Neural progenitor cell (in vitro differentiated cells): ENCODE measurements around the gene AGPS.

Experiments
- CTCF ChIP-seq: fragments of 200-600 bp; sonication (generic); IDR thresholded peaks from 2 replicates; pipeline ENCODE4 v1.5.1; 2017; ENCODE audit warnings: antibody characterized with exemption, mild to moderate bottlenecking
- EZH2 ChIP-seq: fragments of 200-600 bp; sonication (generic); IDR thresholded peaks from 2 replicates; pipeline ENCODE4 v1.6.1; 2017; ENCODE audit warnings: antibody characterized with exemption, mild to moderate bottlenecking, moderate library complexity

GRCh38 chr2:177398791-177399190, 6.2 kb downstream of the AGPS start:
- TF ChIP-seq CTCF = no peak
- no peak for TF ChIP-seq EZH2
